ENCODE data around the gene PCDH15. TPM values are rescaled to one million over a fixed set of nuclear protein-coding genes. Genes with fewer than 3 reads are reported as not detected.

Gene PCDH15
- total RNA-seq, 1 experiment from 2014 or later, result not detected

- Mint-ChIP-seq H3K27ac (ENCODE audit: unreplicated experiment) (no peak overlapping the region), H3K27me3 (ENCODE audit: unreplicated experiment) (no peaks in the 10 kb centered on the region), H3K9me3 (ENCODE audit: low read depth, unreplicated experiment) (no peaks in the 10 kb centered on the region), H3K4me3 (ENCODE audit: low read depth, unreplicated experiment) (no peak overlapping the region), H3K36me3 (ENCODE audit: insufficient read depth, unreplicated experiment) (no peaks in the 10 kb centered on the region), H3K4me1 (ENCODE audit: low read depth, unreplicated experiment) (no peaks in the 10 kb centered on the region)
- DNase-seq, result no peak
- BruUV-seq (replicated peaks), result no TSS peak
- intact Hi-C loops (cut with micrococcal nuclease; ENCODE audit: unreplicated experiment), result no loop called here
- TF ChIP-seq, protein P1, sequence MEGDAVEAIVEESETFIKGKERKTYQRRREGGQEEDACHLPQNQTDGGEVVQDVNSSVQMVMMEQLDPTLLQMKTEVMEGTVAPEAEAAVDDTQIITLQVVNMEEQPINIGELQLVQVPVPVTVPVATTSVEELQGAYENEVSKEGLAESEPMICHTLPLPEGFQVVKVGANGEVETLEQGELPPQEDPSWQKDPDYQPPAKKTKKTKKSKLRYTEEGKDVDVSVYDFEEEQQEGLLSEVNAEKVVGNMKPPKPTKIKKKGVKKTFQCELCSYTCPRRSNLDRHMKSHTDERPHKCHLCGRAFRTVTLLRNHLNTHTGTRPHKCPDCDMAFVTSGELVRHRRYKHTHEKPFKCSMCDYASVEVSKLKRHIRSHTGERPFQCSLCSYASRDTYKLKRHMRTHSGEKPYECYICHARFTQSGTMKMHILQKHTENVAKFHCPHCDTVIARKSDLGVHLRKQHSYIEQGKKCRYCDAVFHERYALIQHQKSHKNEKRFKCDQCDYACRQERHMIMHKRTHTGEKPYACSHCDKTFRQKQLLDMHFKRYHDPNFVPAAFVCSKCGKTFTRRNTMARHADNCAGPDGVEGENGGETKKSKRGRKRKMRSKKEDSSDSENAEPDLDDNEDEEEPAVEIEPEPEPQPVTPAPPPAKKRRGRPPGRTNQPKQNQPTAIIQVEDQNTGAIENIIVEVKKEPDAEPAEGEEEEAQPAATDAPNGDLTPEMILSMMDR (IDR thresholded peaks at IDR 0.05; ENCODE audit: unreplicated experiment), result no peak
- CTCF ChIA-PET, result no interaction called here
Observed at GRCh38 chr10:54259104-54259503, 541.9 kb downstream of the PCDH15 start.

DNA sequence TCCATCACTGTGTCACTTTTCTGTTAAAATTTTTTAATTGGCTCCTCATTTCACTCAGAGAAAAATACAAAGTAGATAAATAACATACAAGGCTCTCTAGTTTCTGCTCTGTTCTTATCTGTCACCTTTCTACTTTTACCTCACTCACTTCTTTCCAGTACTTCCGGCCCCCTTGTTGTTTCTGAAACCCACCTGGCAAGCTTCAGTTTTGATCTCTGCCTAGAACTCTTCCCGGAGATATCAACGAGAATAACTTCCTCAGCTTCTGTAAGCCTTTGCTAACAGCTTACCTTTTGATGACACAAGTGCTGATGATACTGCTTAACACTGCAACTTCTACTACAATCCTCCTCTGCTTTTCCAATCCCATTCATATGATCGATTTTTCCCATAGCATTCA lies 566.2 kb downstream of the PCDH15 start:
- Mint-ChIP-seq H3K27me3 (ENCODE audit: unreplicated experiment) (no peaks in the 10 kb centered on the region), H3K4me1 (ENCODE audit: low read depth, unreplicated experiment) (peaks cover 8% of the 10 kb centered on the region), H3K9me3 (ENCODE audit: low read depth, unreplicated experiment) (peaks cover 4% of the 10 kb centered on the region), H3K27ac (ENCODE audit: unreplicated experiment) (no peak overlapping the region), H3K36me3 (ENCODE audit: insufficient read depth, unreplicated experiment) (no peaks in the 10 kb centered on the region), H3K4me3 (ENCODE audit: low read depth, unreplicated experiment) (no peak overlapping the region)
- no TSS peak for BruUV-seq (replicated peaks)
- TF ChIP-seq, protein P1 (IDR thresholded peaks at IDR 0.05; ENCODE audit: unreplicated experiment), result no peak
- intact Hi-C loops (cut with micrococcal nuclease; ENCODE audit: unreplicated experiment), result no loop called here
- no peak for DNase-seq
- CTCF ChIA-PET, result no interaction called here

- Mint-ChIP-seq H3K9me3 (ENCODE audit: low read depth, unreplicated experiment) (peaks cover 2% of the 10 kb centered on the region), H3K4me1 (ENCODE audit: low read depth, unreplicated experiment) (no peaks in the 10 kb centered on the region), H3K27me3 (ENCODE audit: unreplicated experiment) (no peaks in the 10 kb centered on the region), H3K27ac (ENCODE audit: unreplicated experiment) (no peak overlapping the region), H3K4me3 (ENCODE audit: low read depth, unreplicated experiment) (no peak overlapping the region), H3K36me3 (ENCODE audit: insufficient read depth, unreplicated experiment) (no peaks in the 10 kb centered on the region)
- TF ChIP-seq, protein P1 (IDR thresholded peaks at IDR 0.05; ENCODE audit: unreplicated experiment), result no peak
- intact Hi-C loops (cut with micrococcal nuclease; ENCODE audit: unreplicated experiment), result no loop called here
- BruUV-seq (replicated peaks), result no TSS peak
- DNase-seq, result no peak
- CTCF ChIA-PET, result no interaction called here
Observed at GRCh38 chr10:54203401-54203800, 597.6 kb downstream of the PCDH15 start.

DNA sequence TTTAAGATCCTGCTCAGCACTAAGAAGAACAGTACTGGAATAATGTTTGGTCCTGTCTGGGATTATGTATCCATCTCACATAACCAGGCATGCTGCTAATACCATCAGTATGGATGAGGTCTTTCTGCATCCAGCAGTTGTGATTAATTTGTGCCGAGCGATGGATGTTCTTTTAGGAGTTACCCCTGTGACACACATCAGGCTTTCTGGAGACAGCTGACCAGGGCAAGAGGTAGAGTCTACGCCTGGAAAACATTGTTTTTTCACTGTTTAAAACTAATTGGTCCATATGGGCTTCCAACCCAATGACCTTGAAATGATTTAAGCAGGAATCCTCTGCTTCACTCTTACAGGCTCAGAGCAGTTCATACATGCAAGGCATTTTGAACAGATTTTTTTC lies 603.0 kb downstream of the PCDH15 start:
- TF ChIP-seq, protein P1 (IDR thresholded peaks at IDR 0.05; ENCODE audit: unreplicated experiment), result no peak
- no TSS peak for BruUV-seq (replicated peaks)
- Mint-ChIP-seq H3K4me3 (ENCODE audit: low read depth, unreplicated experiment) (no peak overlapping the region), H3K4me1 (ENCODE audit: low read depth, unreplicated experiment) (no peaks in the 10 kb centered on the region), H3K36me3 (ENCODE audit: insufficient read depth, unreplicated experiment) (no peaks in the 10 kb centered on the region), H3K27me3 (ENCODE audit: unreplicated experiment) (no peaks in the 10 kb centered on the region), H3K9me3 (ENCODE audit: low read depth, unreplicated experiment) (peaks cover 2% of the 10 kb centered on the region), H3K27ac (ENCODE audit: unreplicated experiment) (no peak overlapping the region)
- intact Hi-C loops (cut with micrococcal nuclease; ENCODE audit: unreplicated experiment), result no loop called here
- no peak for DNase-seq
- CTCF ChIA-PET, result no interaction called here

DNA sequence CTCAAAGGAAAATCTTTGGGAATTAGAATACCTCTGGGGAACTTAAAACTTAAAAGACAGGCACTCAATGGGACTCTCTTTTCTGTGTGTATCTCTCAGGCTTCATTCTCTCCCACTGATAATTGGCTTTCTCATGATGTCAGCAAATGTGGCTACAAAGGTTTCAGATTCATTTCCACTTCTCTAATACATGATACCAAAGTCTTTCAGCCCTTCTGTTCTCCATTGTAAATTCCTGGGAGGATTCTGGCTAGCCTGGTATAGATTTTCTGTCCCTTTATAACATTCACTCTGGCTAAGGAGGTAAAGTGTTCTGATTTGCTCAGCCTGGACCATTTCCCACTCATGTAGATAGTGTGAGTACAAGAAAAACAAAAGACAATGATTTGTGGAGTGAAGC lies 606.2 kb downstream of the PCDH15 start:
- Mint-ChIP-seq H3K9me3 (ENCODE audit: low read depth, unreplicated experiment) (no peaks in the 10 kb centered on the region), H3K4me1 (ENCODE audit: low read depth, unreplicated experiment) (no peaks in the 10 kb centered on the region), H3K27ac (ENCODE audit: unreplicated experiment) (no peak overlapping the region), H3K27me3 (ENCODE audit: unreplicated experiment) (no peaks in the 10 kb centered on the region), H3K36me3 (ENCODE audit: insufficient read depth, unreplicated experiment) (no peaks in the 10 kb centered on the region), H3K4me3 (ENCODE audit: low read depth, unreplicated experiment) (no peak overlapping the region)
- TF ChIP-seq, protein P1 (IDR thresholded peaks at IDR 0.05; ENCODE audit: unreplicated experiment), result no peak
- CTCF ChIA-PET, result no interaction called here
- no peak for DNase-seq
- intact Hi-C loops (cut with micrococcal nuclease; ENCODE audit: unreplicated experiment), result no loop called here
- no TSS peak for BruUV-seq (replicated peaks)

All from Calu3 (cell line).